ENCODE data around the gene ZNF134.

The ZNF134 gene

DNA sequence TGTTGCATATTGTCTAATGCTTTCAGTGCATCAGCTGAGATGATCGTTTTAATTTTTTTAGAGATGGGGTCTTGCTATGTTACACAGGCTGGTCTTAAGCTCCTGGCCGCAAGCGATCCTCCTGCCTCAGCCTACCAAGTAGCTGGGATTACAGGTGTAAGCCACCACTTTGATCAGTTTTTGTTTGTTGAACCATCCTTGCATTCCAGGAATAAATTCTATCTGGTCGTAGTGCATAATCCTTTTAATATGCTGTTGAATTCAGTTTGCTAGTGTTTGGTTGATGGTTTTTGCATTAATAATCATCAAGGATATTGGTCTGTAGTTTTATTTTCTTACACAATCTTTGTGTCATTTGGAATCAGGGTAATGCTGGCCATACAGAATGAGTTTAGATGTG, 23.3 kb downstream of the ZNF134 start:
- no peak for DNase-seq (ENCODE audit: low read depth in 2 of 2)

DNA sequence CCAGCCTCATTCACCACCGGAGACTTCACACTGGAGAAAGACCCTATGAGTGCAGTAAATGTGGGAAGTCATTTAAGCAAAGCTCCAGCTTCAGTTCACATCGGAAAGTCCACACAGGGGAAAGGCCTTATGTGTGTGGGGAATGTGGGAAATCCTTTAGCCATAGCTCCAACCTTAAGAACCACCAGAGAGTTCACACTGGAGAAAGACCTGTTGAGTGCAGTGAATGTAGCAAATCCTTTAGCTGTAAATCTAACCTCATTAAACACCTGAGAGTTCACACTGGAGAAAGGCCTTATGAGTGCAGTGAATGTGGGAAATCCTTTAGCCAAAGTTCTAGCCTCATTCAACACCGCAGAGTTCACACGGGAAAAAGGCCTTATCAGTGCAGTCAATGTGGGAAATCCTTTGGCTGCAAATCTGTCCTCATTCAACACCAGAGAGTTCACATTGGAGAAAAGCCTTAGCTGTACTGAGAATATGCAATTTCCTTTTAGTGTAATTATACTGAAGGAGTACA, 27.7 kb downstream of the ZNF134 start:
- DNase-seq (ENCODE audit: low read depth in 2 of 2) = no peak

GRCh38 chr19:57642396-57643046, 28.5 kb downstream of the ZNF134 start:
- no peak for DNase-seq (ENCODE audit: low read depth in 2 of 2)

GRCh38 chr19:57643734-57644133, 29.7 kb downstream of the ZNF134 start:
- DNase-seq (ENCODE audit: low read depth in 2 of 2) = no peak

DNA sequence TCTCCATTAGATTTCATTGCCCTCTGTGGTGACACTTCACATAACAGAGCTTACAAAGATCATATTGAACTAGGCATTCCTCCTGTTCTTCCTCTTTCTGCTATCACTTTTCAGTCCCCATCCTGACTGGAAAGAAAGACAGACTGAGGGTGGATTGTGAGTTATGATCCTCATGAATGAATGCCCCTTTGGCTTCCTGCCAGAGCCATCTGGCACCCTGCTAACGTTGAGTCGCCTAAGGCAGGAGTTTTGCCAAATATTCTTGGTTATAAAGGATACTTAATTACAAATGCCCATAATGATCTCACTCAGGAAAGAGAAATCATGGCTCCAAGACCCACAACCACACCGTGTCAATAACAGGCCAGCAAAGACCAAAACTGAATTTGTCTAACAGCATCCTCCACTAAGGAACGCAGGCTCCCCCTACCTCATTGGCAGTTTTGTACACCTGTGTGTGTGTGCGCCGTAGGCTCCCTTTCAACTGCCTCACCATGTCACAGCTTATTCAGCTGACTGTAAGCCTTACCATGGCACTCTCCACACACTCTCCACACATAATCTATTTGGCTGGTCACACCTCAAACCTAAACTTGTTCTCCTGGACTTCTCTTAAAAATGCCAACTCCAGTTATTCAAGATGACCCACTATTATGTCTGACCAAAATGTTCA, 34.4 kb downstream of the ZNF134 start:
- DNase-seq (ENCODE audit: low read depth in 2 of 2) = no peak

GRCh38 chr19:57651654-57651996, 37.6 kb downstream of the ZNF134 start:
- no peak for DNase-seq (ENCODE audit: low read depth in 2 of 2)

- no peak for DNase-seq (ENCODE audit: low read depth in 2 of 2)
Observed at GRCh38 chr19:57653689-57654088, 39.6 kb downstream of the ZNF134 start.

DNA sequence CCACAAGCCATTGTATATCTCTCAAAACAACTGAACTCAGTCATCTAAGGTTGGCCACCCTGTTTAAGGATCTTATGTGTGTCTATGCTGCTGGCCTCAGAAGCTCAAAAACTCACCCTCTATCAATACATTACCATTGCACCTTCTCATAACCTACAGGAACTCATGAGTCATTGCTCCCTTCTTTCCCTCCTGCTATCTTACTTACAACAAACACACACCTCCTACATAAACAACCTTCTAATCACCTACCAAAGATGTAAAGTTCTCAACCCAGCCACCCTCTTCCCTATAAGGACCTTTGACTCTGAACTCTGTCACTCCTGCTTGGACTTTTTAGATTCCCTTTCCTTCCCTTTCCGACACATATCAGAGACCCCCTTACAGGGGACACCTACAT, 41.4 kb downstream of the ZNF134 start:
- no peak for DNase-seq (ENCODE audit: low read depth in 2 of 2)

DNA sequence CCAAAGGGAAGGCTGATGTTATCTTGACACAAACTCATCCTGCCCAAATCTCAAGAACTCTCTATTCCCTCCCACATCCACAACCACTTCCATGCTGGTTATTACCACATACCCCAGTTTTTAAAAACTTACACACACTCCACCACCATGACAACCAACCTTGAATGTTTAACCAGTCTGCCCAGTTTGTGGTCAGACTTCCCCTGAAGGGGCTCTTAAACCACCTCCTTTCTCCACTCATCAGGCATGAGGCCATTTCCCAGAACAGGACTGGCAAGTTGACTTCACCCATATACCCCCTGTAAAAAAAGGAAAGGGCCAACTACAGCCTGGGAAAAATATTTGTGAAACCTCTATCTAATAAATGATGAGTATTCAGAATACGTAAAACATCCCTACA, 42.3 kb downstream of the ZNF134 start:
- no peak for DNase-seq (ENCODE audit: low read depth in 2 of 2)

DNA sequence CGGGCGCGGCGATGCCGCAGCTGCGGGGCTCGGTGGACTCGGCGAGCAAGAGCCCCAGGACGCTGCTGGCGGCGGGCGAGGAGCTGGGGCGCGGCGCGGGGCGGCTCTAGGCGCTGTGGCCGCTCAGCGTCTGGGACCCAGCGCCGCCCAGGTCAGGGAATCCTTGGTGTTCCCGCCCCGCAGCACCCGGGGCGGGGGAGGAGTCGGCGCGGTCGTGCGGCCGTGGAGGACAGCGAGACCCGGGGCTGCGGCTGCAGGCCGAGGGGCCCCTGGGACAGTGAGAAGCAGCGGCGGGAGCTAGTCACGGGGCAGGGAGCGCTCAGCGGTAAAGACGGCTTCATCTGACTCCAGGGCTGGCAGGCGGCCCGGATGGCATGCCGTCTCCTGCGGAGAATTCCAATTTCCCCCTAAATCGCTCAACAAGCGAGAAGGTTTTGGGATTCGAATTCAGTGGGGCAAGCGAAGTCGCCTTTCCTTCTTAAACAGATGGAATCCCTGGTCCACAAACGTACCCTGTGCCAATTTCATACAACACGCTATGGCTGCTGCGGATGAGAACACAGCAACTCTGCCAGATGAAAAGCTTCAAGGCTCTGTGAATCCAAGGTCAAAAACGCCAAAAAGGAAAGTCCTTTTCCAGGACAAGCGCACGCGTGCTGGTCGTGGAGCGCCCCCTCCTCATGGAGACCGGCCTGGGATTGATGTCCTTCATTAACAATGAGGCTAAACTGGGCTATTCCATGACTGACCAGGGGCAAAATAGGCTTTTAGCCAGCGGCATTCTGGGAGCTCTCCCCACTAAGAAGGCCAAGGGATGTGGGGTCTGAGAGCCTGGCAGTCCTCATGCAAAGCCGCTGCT, 50.5 kb downstream of the ZNF134 start:
- peak in 1 of 2 experiments; percentile 27 for DNase-seq (ENCODE audit: low read depth in 2 of 2)

GRCh38 chr19:57665261-57665806, 51.3 kb downstream of the ZNF134 start:
- DNase-seq (ENCODE audit: low read depth in 2 of 2) = no peak

GRCh38 chr19:57667228-57667627, 53.2 kb downstream of the ZNF134 start:
- no peak for DNase-seq (ENCODE audit: low read depth in 2 of 2)

DNA sequence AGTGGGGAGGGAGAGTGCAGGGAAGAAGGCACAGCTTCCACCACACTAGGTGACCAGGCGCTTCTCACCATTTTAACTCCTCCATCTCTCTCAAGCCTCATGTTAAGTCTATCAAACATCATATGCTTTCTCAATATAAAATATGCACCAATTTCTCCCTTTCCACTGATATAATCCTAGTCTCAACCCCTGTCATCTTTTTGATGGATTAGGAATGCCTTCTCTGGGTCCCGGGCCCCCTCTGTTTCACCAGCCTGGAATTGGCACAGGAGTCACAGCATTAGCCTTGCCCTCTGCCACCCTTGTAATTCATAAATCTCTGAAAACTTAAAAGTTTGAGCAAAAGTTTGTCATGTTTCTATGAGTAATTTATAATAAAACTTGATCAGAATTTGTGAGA, 54.6 kb downstream of the ZNF134 start, which contains the start of gene ZSCAN4:
ZSCAN4 (plus strand) TSS at position 301 of the 400 bp plus-strand sequence. CDS start 7,211 bp downstream, outside the sequence.
- DNase-seq (ENCODE audit: low read depth in 2 of 2) = no peak

DNA sequence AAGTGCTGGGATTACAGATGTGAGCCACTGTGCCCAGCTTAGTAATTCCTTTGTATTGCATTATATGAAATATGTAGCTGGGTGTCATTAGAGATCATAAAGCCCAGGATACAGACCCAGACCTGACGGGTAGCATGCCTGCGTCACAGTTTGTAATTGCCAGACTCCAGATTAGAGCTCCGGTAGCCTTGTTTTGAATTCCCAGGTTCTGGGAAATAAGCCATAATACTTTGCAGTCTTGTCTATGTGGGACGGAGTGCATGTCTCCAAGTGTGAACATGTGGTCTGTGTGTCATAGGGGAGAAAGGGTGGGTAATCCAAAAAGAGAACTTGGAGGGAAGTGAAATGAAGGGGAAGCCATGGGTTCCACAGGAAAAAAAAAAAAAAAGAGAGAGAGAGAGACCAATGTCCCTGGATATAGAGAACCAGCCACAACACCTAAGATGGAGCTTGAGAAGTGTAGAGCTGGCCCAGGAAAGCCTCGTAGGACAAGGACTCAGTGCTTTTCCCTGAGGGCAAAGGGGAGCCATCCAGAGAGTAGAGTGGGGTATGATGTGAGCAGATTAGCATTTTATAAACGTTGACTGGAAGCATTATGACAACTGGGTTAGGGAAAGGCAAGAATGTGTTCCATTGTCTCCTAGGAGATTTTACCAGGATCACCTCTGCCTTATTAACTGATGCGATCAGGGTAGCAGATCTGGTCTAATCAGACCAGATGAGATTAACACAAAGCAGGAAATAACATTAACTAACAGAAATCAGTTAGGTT, 57.3 kb downstream of the ZNF134 start:
- no peak for DNase-seq (ENCODE audit: low read depth in 2 of 2)

GRCh38 chr19:57672466-57672865, 58.4 kb downstream of the ZNF134 start:
- DNase-seq (ENCODE audit: low read depth in 2 of 2) = no peak
